Smooth muscle cell (in vitro differentiated cells): ENCODE data around the gene CER1. TPM values are rescaled to one million over a fixed set of nuclear protein-coding genes. Genes with fewer than 3 reads are reported as not detected.

Experiments
- DNase-seq: peaks from one replicate; lab custom pipeline; 2025; ENCODE audit not compliant: unreplicated experiment; lab: John Stamatoyannopoulos, UW
- H2AFZ ChIP-seq: fragments of 200-600 bp; sonication (generic); 2 replicates; pipeline ENCODE4 v1.6.0; 2016; ENCODE audit warnings: antibody characterized with exemption, low read depth, mild to moderate bottlenecking
- H3F3A ChIP-seq: fragments of 200-600 bp; sonication (generic); 2 replicates; pipeline ENCODE4 v1.6.0; 2017; ENCODE audit warnings: antibody characterized with exemption, low read depth
- H3K27ac ChIP-seq: fragments of 200-600 bp; sonication (generic); 2 replicates; pipeline ENCODE4 v1.5.1; 2016; ENCODE audit warnings: low read depth, mild to moderate bottlenecking
- H3K27me3 ChIP-seq: fragments of 200-600 bp; sonication (generic); 2 replicates; pipeline ENCODE4 v1.6.1; 2016; ENCODE audit warnings: low read depth, mild to moderate bottlenecking
- H3K36me3 ChIP-seq: fragments of 200-600 bp; sonication (generic); 2 replicates; pipeline ENCODE4 v1.5.1; 2016; ENCODE audit warnings: low read depth
- H3K4me1 ChIP-seq: fragments of 200-600 bp; sonication (generic); 2 replicates; pipeline ENCODE4 v1.5.1; 2016; ENCODE audit warnings: low read depth
- H3K4me2 ChIP-seq: fragments of 200-600 bp; sonication (generic); 2 replicates; pipeline ENCODE4 v1.6.0; 2016; ENCODE audit warnings: mild to moderate bottlenecking
- H3K4me3 ChIP-seq: fragments of 200-600 bp; sonication (generic); 2 replicates; pipeline ENCODE4 v1.5.1; 2016; ENCODE audit warnings: mild to moderate bottlenecking
- H3K79me2 ChIP-seq: fragments of 200-600 bp; sonication (generic); 2 replicates; pipeline ENCODE4 v1.6.0; 2016; ENCODE audit warnings: low read depth, mild to moderate bottlenecking
- H3K9ac ChIP-seq: fragments of 200-600 bp; sonication (generic); 2 replicates; pipeline ENCODE4 v1.6.0; 2016; ENCODE audit warnings: low read depth
- H3K9me3 ChIP-seq: fragments of 200-600 bp; sonication (generic); replicated peaks from 2 replicates; pipeline ENCODE4 v1.5.1; 2016; ENCODE audit warnings: low read depth
- H4K20me1 ChIP-seq: fragments of 200-600 bp; sonication (generic); 2 replicates; pipeline ENCODE4 v1.6.0; 2016; ENCODE audit warnings: low read depth
- CTCF ChIP-seq: fragments of 200-600 bp; sonication (generic); IDR thresholded peaks from 2 replicates; pipeline ENCODE4 v1.5.1; 2017; ENCODE audit warnings: borderline replicate concordance, mild to moderate bottlenecking, antibody characterized with exemption; ENCODE audit not compliant: insufficient read depth, poor library complexity, severe bottlenecking
- WGBS: methylation state at CpG from one replicate; pipeline ENCODE4 v1.1.7; 2016; ENCODE audit warnings: low lambda C conversion rate; 5-methylcytosine and 5-hydroxymethylcytosine counted together
- polyA plus RNA-seq: library from polyadenylated mRNA; unstranded; fragments of >200 nt; fragmentation: Nextera tagmentation; extraction: Ambion mirVana; gene quantifications from 2 replicates; pipeline ENCODE4 v1.2.1, GENCODE V29; 2016
- total RNA-seq: library from RNA; depleted of rRNA; stranded (reverse); fragments of >200 nt; gene quantifications from 2 replicates; pipeline ENCODE4 v1.2.3, GENCODE V29; 2014

CER1 gene
- total and polyA plus RNA-seq, 2 experiments from 2014 or later: 1.6 TPM; not detected in 1

- peaks cover 19% of the 10 kb centered on the region for H3K79me2 ChIP-seq
- H3K9ac ChIP-seq: peak overlapping the region; percentile 69
- 9% methylated on average over 14 of the region's 35 CpGs for WGBS
- H3K4me3 ChIP-seq: peak overlapping the region; percentile 86
- DNase-seq: no peak
- no peaks in the 10 kb centered on the region for H3K27me3 ChIP-seq
- no peaks in the 10 kb centered on the region for H4K20me1 ChIP-seq
- peak overlapping the region; percentile 90 for H3K4me2 ChIP-seq
- H2AFZ ChIP-seq: peak overlapping the region; percentile 98
- peaks cover 17% of the 10 kb centered on the region for H3K4me1 ChIP-seq
- TF ChIP-seq CTCF: no peak
- no peaks in the 10 kb centered on the region for H3F3A ChIP-seq
- no peaks in the 10 kb centered on the region for H3K9me3 ChIP-seq
- H3K27ac ChIP-seq: no peak overlapping the region
- no peaks in the 10 kb centered on the region for H3K36me3 ChIP-seq
These were observed 29.9 kb downstream of the CER1 start for GRCh38 chr9:14692470-14693250.

- WGBS: 94% methylated on average over 7 of the region's 7 CpGs
- Histone ChIP-seq H3K4me3 (peak overlapping the region; percentile 86), H3K4me2 (no peak overlapping the region), H4K20me1 (no peaks in the 10 kb centered on the region), H3K36me3 (no peaks in the 10 kb centered on the region), H3K4me1 (peaks cover 17% of the 10 kb centered on the region), H3K79me2 (peaks cover 19% of the 10 kb centered on the region), H3K27ac (no peak overlapping the region), H3K9ac (no peak overlapping the region), H2AFZ (no peak overlapping the region), H3F3A (no peaks in the 10 kb centered on the region), H3K9me3 (no peaks in the 10 kb centered on the region), H3K27me3 (no peaks in the 10 kb centered on the region)
- no peak for TF ChIP-seq CTCF
- DNase-seq: no peak
These were observed 31.4 kb downstream of the CER1 start for GRCh38 chr9:14690948-14691730.

GRCh38 chr9:14687042-14687719 is 35.4 kb downstream of the CER1 start:
- no peak overlapping the region for H3K27ac ChIP-seq
- no peak overlapping the region for H2AFZ ChIP-seq
- no peak for TF ChIP-seq CTCF
- no peaks in the 10 kb centered on the region for H3K27me3 ChIP-seq
- no peak for DNase-seq
- no peaks in the 10 kb centered on the region for H4K20me1 ChIP-seq
- no peaks in the 10 kb centered on the region for H3K36me3 ChIP-seq
- no peak overlapping the region for H3K9ac ChIP-seq
- H3K9me3 ChIP-seq: no peaks in the 10 kb centered on the region
- 96% methylated on average over 12 of the region's 12 CpGs for WGBS
- peaks cover 8% of the 10 kb centered on the region for H3K4me1 ChIP-seq
- H3K4me2 ChIP-seq: no peak overlapping the region
- H3K79me2 ChIP-seq: peaks cover 12% of the 10 kb centered on the region
- no peaks in the 10 kb centered on the region for H3F3A ChIP-seq
- no peak overlapping the region for H3K4me3 ChIP-seq
